ENCODE measurements around the gene TFEB. TPM values are rescaled to one million over a fixed set of nuclear protein-coding genes. Genes with fewer than 3 reads are reported as not detected.

The TFEB gene
- polyA plus RNA-seq (2013) = 25.4 and 27.9 TPM in 2 replicates

DNA sequence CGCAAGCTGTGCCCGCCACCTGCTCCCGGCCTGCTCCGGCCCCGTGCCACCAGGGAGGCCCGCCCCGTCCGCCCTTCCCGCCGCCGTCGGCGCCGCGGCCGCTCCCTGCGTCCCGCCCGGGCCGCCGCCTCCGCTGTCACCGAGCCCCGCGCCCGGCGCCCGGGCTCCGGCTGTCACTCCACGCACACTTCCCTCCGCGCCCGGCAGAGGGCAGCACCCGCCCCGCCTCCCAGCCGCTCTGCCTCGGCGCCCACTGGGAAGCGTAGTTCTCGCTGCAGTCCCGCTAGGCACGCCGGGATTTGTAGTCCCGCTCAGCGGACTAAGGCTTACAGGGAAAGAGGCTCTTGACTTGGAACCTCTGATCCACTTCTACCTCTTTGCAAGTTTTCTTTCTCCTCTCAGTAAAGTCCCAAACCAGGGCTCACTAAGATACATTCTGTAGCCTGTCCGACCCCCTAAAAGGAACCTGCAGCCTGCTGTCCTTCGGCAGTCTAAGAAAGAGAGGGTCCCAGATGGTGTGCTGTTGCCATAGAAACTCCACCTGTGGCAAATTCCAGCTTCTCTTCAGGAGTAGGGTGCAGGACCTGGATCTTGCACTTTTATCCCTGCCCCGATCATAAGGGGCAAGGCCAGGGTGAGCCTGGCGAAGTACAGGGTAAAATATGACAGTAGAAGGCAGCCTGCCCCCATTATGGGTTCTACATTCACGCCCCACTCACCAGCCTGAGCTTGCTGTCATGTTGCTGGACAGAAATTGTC lies at the start of gene TFEB:
TSS of gene TFEB (minus strand) at position 182 of the 759 bp plus-strand sequence. CDS start 44,395 bp downstream, outside the sequence.
- H2AK5ac ChIP-seq (ENCODE audit: low read length) = no peak within 1 kb of the TSS
- peak within 1 kb of the TSS; percentile 75 for H3K4me3 ChIP-seq (ENCODE audit: low read depth, low read length)
- H3K4me1 ChIP-seq (ENCODE audit: control insufficient read depth in 1 of 2, insufficient read depth in 2 of 2, low read length in 2 of 2) = peaks cover 31% of the 10 kb centered on the region in 2 experiments
- H3K27me3 ChIP-seq (ENCODE audit: insufficient read depth, low read length) = no peaks in the 10 kb centered on the region
- H2BK120ac ChIP-seq (ENCODE audit: insufficient read depth, low read length, poor library complexity) = peak within 1 kb of the TSS; percentile 27
- H3K79me1 ChIP-seq (ENCODE audit: low read length) = peaks cover 33% of the 10 kb centered on the region
- H2AFZ ChIP-seq (ENCODE audit: insufficient read depth, low read length, poor library complexity) = peak within 1 kb of the TSS; percentile 55
- peak within 1 kb of the TSS; percentile 21 for H3K4ac ChIP-seq (ENCODE audit: low read depth, low read length)
- peak within 1 kb of the TSS; percentile 23 for H2BK5ac ChIP-seq (ENCODE audit: low read depth, low read length, poor library complexity)
- no peak within 1 kb of the TSS for H3K9ac ChIP-seq (ENCODE audit: low read length)
- peak within 1 kb of the TSS; percentile 52 for H4K91ac ChIP-seq (ENCODE audit: low read depth, low read length)
- peak within 1 kb of the TSS; percentile 28 for H3K14ac ChIP-seq (ENCODE audit: low read length)
- H3K18ac ChIP-seq (ENCODE audit: low read length) = peak within 1 kb of the TSS; percentile 27
- no peak within 1 kb of the TSS for H4K12ac ChIP-seq (ENCODE audit: low read depth, low read length)
- WGBS (ENCODE audit: extremely low coverage, insufficient coverage, insufficient read length) = no CpG with 5 or more reads among the region's 50 CpGs
- H2BK12ac ChIP-seq (ENCODE audit: low read length) = peak within 1 kb of the TSS; percentile 3
- no peaks in the 10 kb centered on the region for H3K36me3 ChIP-seq (ENCODE audit: control insufficient read depth in 1 of 2, insufficient read depth in 2 of 2, low read length in 2 of 2)
- peaks cover 10% of the 10 kb centered on the region for H3K79me2 ChIP-seq (ENCODE audit: control insufficient read depth, insufficient read depth, low read length, poor library complexity)
- H3K4me2 ChIP-seq (ENCODE audit: low read length) = peak within 1 kb of the TSS; percentile 96
- H3K27ac ChIP-seq (ENCODE audit: low read depth, low read length) = peak within 1 kb of the TSS; percentile 71
- peak; percentile 94 to 96 for DNase-seq
- no peak within 1 kb of the TSS for H3K23ac ChIP-seq (ENCODE audit: low read length)
- no peaks in the 10 kb centered on the region for H3K9me3 ChIP-seq (ENCODE audit: insufficient read depth, low read depth, low read length)
- H4K8ac ChIP-seq (ENCODE audit: low read depth, low read length) = peak within 1 kb of the TSS; percentile 40

DNA sequence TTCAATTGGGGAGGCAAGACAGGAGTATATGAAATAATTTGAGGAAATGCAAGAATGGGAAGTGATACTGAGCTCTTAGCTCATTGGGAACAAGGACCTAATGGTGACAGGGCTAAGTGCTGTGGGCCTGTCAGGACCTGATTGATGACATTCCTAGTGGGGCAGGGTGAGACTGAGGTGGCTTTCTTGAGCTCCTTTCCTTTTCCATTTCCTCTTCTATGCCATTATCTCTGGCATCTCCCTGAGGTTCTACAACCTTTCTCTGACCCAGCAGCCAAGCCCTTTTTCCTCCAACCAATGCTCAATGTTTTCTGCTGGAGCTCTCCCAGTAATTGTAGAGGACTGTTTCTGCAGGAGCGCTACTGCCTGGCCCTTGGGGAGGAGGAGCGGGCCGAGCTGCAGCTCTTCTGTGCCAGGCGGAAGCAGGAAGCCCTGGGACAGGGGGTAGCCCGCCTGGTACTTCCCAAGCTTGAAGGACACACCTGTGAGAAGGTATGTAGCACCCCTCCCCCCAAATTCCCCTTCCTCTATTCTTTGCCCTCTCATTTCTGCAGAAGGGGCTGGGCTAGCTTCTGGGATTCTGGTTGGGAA lies 49.3 kb upstream of the TFEB start:
- H2AFZ ChIP-seq (ENCODE audit: insufficient read depth, low read length, poor library complexity) = no peak overlapping the region
- H3K4me1 ChIP-seq (ENCODE audit: control insufficient read depth in 1 of 2, insufficient read depth in 2 of 2, low read length in 2 of 2) = peaks cover 17 to 26% of the 10 kb centered on the region in 2 experiments
- no peak overlapping the region for H2BK5ac ChIP-seq (ENCODE audit: low read depth, low read length, poor library complexity)
- H3K18ac ChIP-seq (ENCODE audit: low read length) = no peak overlapping the region
- H3K27ac ChIP-seq (ENCODE audit: low read depth, low read length) = no peak overlapping the region
- H3K79me1 ChIP-seq (ENCODE audit: low read length) = peaks cover 12% of the 10 kb centered on the region
- H3K4me3 ChIP-seq (ENCODE audit: low read depth, low read length) = no peak overlapping the region
- no peak overlapping the region for H4K91ac ChIP-seq (ENCODE audit: low read depth, low read length)
- H3K23ac ChIP-seq (ENCODE audit: low read length) = no peak overlapping the region
- no peak overlapping the region for H4K12ac ChIP-seq (ENCODE audit: low read depth, low read length)
- no peak overlapping the region for H4K8ac ChIP-seq (ENCODE audit: low read depth, low read length)
- peaks cover 4 to 8% of the 10 kb centered on the region in 2 experiments for H3K36me3 ChIP-seq (ENCODE audit: control insufficient read depth in 1 of 2, insufficient read depth in 2 of 2, low read length in 2 of 2)
- H3K9ac ChIP-seq (ENCODE audit: low read length) = no peak overlapping the region
- no peak overlapping the region for H2AK5ac ChIP-seq (ENCODE audit: low read length)
- H3K27me3 ChIP-seq (ENCODE audit: insufficient read depth, low read length) = no peaks in the 10 kb centered on the region
- H2BK12ac ChIP-seq (ENCODE audit: low read length) = no peak overlapping the region
- H2BK120ac ChIP-seq (ENCODE audit: insufficient read depth, low read length, poor library complexity) = no peak overlapping the region
- WGBS (ENCODE audit: extremely low coverage, insufficient coverage, insufficient read length) = no CpG with 5 or more reads among the region's 5 CpGs
- H3K4me2 ChIP-seq (ENCODE audit: low read length) = peak overlapping the region; percentile 22
- H3K14ac ChIP-seq (ENCODE audit: low read length) = no peak overlapping the region
- H3K9me3 ChIP-seq (ENCODE audit: insufficient read depth, low read depth, low read length) = no peaks in the 10 kb centered on the region
- no peak overlapping the region for H3K4ac ChIP-seq (ENCODE audit: low read depth, low read length)
- peaks cover 9% of the 10 kb centered on the region for H3K79me2 ChIP-seq (ENCODE audit: control insufficient read depth, insufficient read depth, low read length, poor library complexity)
- peak; percentile 56 to 83 for DNase-seq

DNA sequence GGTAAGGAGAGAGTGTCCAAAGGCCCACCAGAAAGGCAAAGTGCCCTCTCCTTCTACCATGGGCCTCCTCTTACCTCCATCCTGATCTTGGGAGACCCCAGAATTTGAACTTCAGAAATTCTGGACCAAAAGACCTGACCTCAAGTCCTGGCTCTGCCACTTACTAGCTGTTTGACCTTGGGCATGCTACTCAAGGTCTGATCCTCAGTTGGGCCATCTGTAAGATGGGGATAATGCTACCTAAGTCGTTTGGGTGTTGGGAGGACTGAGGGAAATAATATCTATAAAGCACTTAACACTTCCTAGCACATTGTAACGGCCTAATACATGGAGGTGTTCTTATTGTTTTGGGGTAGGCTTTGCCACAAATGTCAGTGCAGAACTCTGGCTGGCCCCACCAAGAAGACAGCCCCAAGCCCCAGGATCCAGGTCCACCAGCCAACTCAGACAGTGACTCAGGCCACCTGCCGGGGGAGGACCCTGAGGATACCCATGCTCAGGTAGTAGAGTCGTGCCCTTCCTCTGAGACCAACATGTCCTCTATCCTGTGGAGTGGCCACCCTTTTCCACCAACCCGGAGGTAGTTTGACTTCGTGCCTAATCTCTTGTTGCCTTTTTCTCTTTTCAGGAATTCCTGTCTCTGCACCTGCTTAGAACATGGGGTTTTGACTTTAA lies 47.8 kb upstream of the TFEB start:
- H2BK120ac ChIP-seq (ENCODE audit: insufficient read depth, low read length, poor library complexity) = no peak overlapping the region
- peaks cover 20 to 29% of the 10 kb centered on the region in 2 experiments for H3K4me1 ChIP-seq (ENCODE audit: control insufficient read depth in 1 of 2, insufficient read depth in 2 of 2, low read length in 2 of 2)
- H2AFZ ChIP-seq (ENCODE audit: insufficient read depth, low read length, poor library complexity) = no peak overlapping the region
- WGBS (ENCODE audit: extremely low coverage, insufficient coverage, insufficient read length) = no CpG with 5 or more reads among the region's 6 CpGs
- no peak overlapping the region for H3K18ac ChIP-seq (ENCODE audit: low read length)
- H3K27ac ChIP-seq (ENCODE audit: low read depth, low read length) = no peak overlapping the region
- H2AK5ac ChIP-seq (ENCODE audit: low read length) = no peak overlapping the region
- no peak overlapping the region for H2BK12ac ChIP-seq (ENCODE audit: low read length)
- no peak overlapping the region for H3K23ac ChIP-seq (ENCODE audit: low read length)
- H3K36me3 ChIP-seq (ENCODE audit: control insufficient read depth in 1 of 2, insufficient read depth in 2 of 2, low read length in 2 of 2) = no peaks in the 10 kb centered on the region
- peaks cover 9% of the 10 kb centered on the region for H3K79me2 ChIP-seq (ENCODE audit: control insufficient read depth, insufficient read depth, low read length, poor library complexity)
- H3K4me2 ChIP-seq (ENCODE audit: low read length) = no peak overlapping the region
- H3K9me3 ChIP-seq (ENCODE audit: insufficient read depth, low read depth, low read length) = no peaks in the 10 kb centered on the region
- no peak overlapping the region for H3K4me3 ChIP-seq (ENCODE audit: low read depth, low read length)
- H3K4ac ChIP-seq (ENCODE audit: low read depth, low read length) = no peak overlapping the region
- no peaks in the 10 kb centered on the region for H3K27me3 ChIP-seq (ENCODE audit: insufficient read depth, low read length)
- no peak overlapping the region for H4K8ac ChIP-seq (ENCODE audit: low read depth, low read length)
- H4K91ac ChIP-seq (ENCODE audit: low read depth, low read length) = no peak overlapping the region
- no peak for DNase-seq
- no peak overlapping the region for H2BK5ac ChIP-seq (ENCODE audit: low read depth, low read length, poor library complexity)
- H3K79me1 ChIP-seq (ENCODE audit: low read length) = peaks cover 14% of the 10 kb centered on the region
- no peak overlapping the region for H3K14ac ChIP-seq (ENCODE audit: low read length)
- no peak overlapping the region for H3K9ac ChIP-seq (ENCODE audit: low read length)
- no peak overlapping the region for H4K12ac ChIP-seq (ENCODE audit: low read depth, low read length)

DNA sequence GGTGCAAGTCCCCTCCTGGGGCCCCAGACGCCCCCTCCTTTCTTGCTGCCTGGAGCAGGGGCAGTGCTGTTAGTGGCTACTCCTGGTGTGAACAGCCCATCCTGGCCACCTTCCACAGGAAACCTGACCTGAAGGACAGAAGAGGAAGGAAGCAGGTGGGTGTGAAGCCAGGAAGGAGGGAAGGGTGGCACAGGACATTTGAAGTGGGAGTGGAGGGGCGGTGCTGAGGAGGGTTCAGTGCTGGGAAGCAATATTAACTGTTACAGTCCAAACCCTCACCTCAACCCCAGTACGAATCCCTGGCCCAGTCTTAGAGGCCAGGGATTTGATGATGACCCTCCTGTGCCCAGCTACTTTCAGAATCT lies 45.9 kb upstream of the TFEB start:
- no CpG with 5 or more reads among the region's 3 CpGs for WGBS (ENCODE audit: extremely low coverage, insufficient coverage, insufficient read length)
- no peak overlapping the region for H3K9ac ChIP-seq (ENCODE audit: low read length)

More for the DNA sequence above, 45.9 kb upstream of the TFEB start:
- Histone ChIP-seq H3K79me1 (ENCODE audit: low read length) (peaks cover 2% of the 10 kb centered on the region), H2BK5ac (ENCODE audit: low read depth, low read length, poor library complexity) (no peak overlapping the region), H3K27me3 (ENCODE audit: insufficient read depth, low read length) (no peaks in the 10 kb centered on the region), H2AK5ac (ENCODE audit: low read length) (no peak overlapping the region), H2BK12ac (ENCODE audit: low read length) (no peak overlapping the region), H4K12ac (ENCODE audit: low read depth, low read length) (no peak overlapping the region), H2AFZ (ENCODE audit: insufficient read depth, low read length, poor library complexity) (no peak overlapping the region), H3K23ac (ENCODE audit: low read length) (no peak overlapping the region), H3K79me2 (ENCODE audit: control insufficient read depth, insufficient read depth, low read length, poor library complexity) (no peaks in the 10 kb centered on the region), H3K4ac (ENCODE audit: low read depth, low read length) (no peak overlapping the region), H3K4me1 (ENCODE audit: control insufficient read depth in 1 of 2, insufficient read depth in 2 of 2, low read length in 2 of 2) (peaks cover 20 to 29% of the 10 kb centered on the region in 2 experiments), H3K9me3 (ENCODE audit: insufficient read depth, low read depth, low read length) (no peaks in the 10 kb centered on the region), H3K4me2 (ENCODE audit: low read length) (peak overlapping the region; percentile 87), H2BK120ac (ENCODE audit: insufficient read depth, low read length, poor library complexity) (no peak overlapping the region), H3K27ac (ENCODE audit: low read depth, low read length) (no peak overlapping the region), H3K14ac (ENCODE audit: low read length) (no peak overlapping the region), H3K4me3 (ENCODE audit: low read depth, low read length) (no peak overlapping the region), H3K36me3 (ENCODE audit: control insufficient read depth in 1 of 2, insufficient read depth in 2 of 2, low read length in 2 of 2) (peaks cover 3 to 4% of the 10 kb centered on the region in 2 experiments), H4K91ac (ENCODE audit: low read depth, low read length) (no peak overlapping the region), H3K18ac (ENCODE audit: low read length) (no peak overlapping the region), H4K8ac (ENCODE audit: low read depth, low read length) (no peak overlapping the region)
- DNase-seq = no peak
